ENCODE data around the gene CACNA1A. TPM values are rescaled to one million over a fixed set of nuclear protein-coding genes. Genes with fewer than 3 reads are reported as not detected.

The CACNA1A gene
- total RNA-seq, 1 donor from 2014 or later = 23.2 TPM

- Mint-ChIP-seq H3K9me3 (no peaks in the 10 kb centered on the region), H3K27me3 (peaks cover 6% of the 10 kb centered on the region), H3K36me3 (no peaks in the 10 kb centered on the region), H3K27ac (no peak overlapping the region), H3K4me3 (no peak overlapping the region), H3K4me1 (ENCODE audit: unreplicated experiment) (no peaks in the 10 kb centered on the region)
- TF ChIP-seq CTCF (conservative IDR thresholded peaks at IDR 0.05) = no peak
- DNase-seq (ENCODE audit: extremely low spot score, unreplicated experiment) = no peak
Observed at GRCh38 chr19:13314761-13315160, 191.5 kb downstream of the CACNA1A start.

DNA sequence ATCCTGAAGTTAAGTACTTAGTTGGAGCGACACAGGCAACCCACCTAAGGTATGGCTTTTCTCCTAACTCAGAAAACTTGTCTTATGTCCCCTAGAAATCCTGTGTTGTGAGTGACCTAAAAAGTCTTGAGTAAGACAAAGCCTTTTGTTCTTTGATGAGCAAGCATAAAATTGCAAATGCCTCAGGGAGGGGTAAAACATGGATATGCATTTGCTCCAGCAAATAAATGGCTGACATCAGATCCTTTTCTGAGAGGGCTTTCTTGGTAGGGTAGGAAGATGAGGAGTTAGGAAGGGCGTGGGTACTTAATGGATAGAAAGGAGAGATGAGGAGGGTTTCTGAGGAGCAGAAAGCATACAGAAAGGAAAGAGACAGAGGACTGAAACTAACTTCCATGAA lies 192.4 kb downstream of the CACNA1A start:
- no peak for DNase-seq (ENCODE audit: extremely low spot score, unreplicated experiment)
- Mint-ChIP-seq H3K36me3 (no peaks in the 10 kb centered on the region), H3K9me3 (no peaks in the 10 kb centered on the region), H3K27me3 (peaks cover 3% of the 10 kb centered on the region), H3K4me1 (ENCODE audit: unreplicated experiment) (no peaks in the 10 kb centered on the region), H3K4me3 (no peak overlapping the region), H3K27ac (no peak overlapping the region)
- TF ChIP-seq CTCF (conservative IDR thresholded peaks at IDR 0.05) = no peak

GRCh38 chr19:13309864-13310263 lies 196.4 kb downstream of the CACNA1A start:
- Mint-ChIP-seq H3K27ac (no peak overlapping the region), H3K36me3 (no peaks in the 10 kb centered on the region), H3K9me3 (no peaks in the 10 kb centered on the region), H3K27me3 (no peaks in the 10 kb centered on the region), H3K4me3 (no peak overlapping the region), H3K4me1 (ENCODE audit: unreplicated experiment) (no peaks in the 10 kb centered on the region)
- DNase-seq (ENCODE audit: extremely low spot score, unreplicated experiment) = no peak
- no peak for TF ChIP-seq CTCF (conservative IDR thresholded peaks at IDR 0.05)

GRCh38 chr19:13303381-13304129 lies 202.7 kb downstream of the CACNA1A start:
- no peak for DNase-seq (ENCODE audit: extremely low spot score, unreplicated experiment)
- Mint-ChIP-seq H3K9me3 (no peaks in the 10 kb centered on the region), H3K4me3 (no peak overlapping the region), H3K36me3 (no peaks in the 10 kb centered on the region), H3K27ac (no peak overlapping the region), H3K4me1 (ENCODE audit: unreplicated experiment) (no peaks in the 10 kb centered on the region), H3K27me3 (peaks cover 30% of the 10 kb centered on the region)
- TF ChIP-seq CTCF (conservative IDR thresholded peaks at IDR 0.05) = no peak

DNA sequence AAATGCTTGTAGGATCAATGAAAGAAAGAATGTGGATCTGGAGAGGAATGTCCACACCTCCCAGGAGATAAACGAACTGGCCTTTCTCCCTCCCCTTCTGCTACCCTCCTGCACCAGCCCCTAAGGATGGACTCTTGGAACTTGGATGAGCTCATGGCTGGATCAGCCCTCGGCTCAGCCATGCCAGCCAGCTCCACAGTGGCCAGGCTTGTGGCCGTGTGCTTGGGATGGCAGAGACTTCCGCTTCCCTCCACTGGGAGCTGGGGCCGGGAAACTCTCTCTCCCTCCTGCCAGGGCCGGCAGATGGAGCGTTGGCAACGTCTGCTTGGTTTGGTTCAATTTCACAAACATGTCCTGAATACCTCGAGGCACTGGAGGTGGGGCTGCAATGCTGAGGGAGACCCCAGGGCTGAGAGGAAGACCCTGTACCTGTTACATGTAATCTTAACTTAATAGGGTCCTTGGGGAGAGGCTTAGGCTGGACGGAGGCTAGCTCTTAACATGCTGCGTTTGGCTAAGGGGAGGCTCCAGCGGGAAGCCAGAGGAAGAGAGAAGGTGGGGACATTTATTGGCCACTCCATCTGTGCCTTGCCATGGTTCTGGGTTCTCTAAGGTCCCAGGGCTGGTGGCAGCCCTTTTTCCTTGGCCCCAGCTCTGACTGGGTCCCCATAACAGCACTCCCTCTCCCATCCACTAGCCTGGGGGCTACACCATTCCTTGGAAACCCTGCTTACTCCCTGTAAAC lies 203.6 kb downstream of the CACNA1A start:
- Mint-ChIP-seq H3K9me3 (no peaks in the 10 kb centered on the region), H3K4me3 (no peak overlapping the region), H3K4me1 (ENCODE audit: unreplicated experiment) (no peaks in the 10 kb centered on the region), H3K27ac (no peak overlapping the region), H3K36me3 (no peaks in the 10 kb centered on the region), H3K27me3 (peaks cover 30% of the 10 kb centered on the region)
- no peak for DNase-seq (ENCODE audit: extremely low spot score, unreplicated experiment)
- TF ChIP-seq CTCF (conservative IDR thresholded peaks at IDR 0.05) = no peak

Data from type B pancreatic cell (in vitro differentiated cells).